ENCODE measurements around the gene GNPDA2. TPM values are rescaled to one million over a fixed set of nuclear protein-coding genes. Genes with fewer than 3 reads are reported as not detected.

GNPDA2 gene
- total RNA-seq, 1 donor from 2014 or later = 31.2 TPM

GRCh38 chr4:44725166-44725565, 1.2 kb downstream of the GNPDA2 start:
- Histone ChIP-seq H3K36me3 (no peaks in the 10 kb centered on the region), H3K27me3 (peaks cover 7% of the 10 kb centered on the region), H4K20me1 (ENCODE audit: low read depth) (peaks cover 7% of the 10 kb centered on the region), H3K9ac (peak overlapping the region; percentile 32), H3F3A (ENCODE audit: low read depth) (no peaks in the 10 kb centered on the region), H2AFZ (replicated peaks) (peak overlapping the region; percentile 78), H3K79me2 (ENCODE audit: low read depth) (peaks cover 54% of the 10 kb centered on the region), H3K4me2 (peak overlapping the region; percentile 80), H3K4me3 (peak overlapping the region; percentile 72), H3K27ac (no peak overlapping the region), H3K9me3 (ENCODE audit: low read depth) (no peaks in the 10 kb centered on the region), H3K4me1 (peaks cover 23% of the 10 kb centered on the region)
- Mint-ChIP-seq H3K27me3 (ENCODE audit: insufficient read depth, low read depth) (peaks cover 4% of the 10 kb centered on the region), H3K4me1 (peaks cover 17% of the 10 kb centered on the region), H3K27ac (peak overlapping the region; percentile 55), H3K36me3 (no peaks in the 10 kb centered on the region), H3K4me3 (peak overlapping the region; percentile 97), H3K9me3 (no peaks in the 10 kb centered on the region)
- no peak for TF ChIP-seq CTCF (IDR thresholded peaks at IDR 0.05)
- no peak for TF ChIP-seq EZH2 (IDR thresholded peaks at IDR 0.05)
- TF ChIP-seq EZH2phosphoT487 (IDR thresholded peaks at IDR 0.05) = no peak
- peak; percentile 6 for DNase-seq (ENCODE audit: low spot score)

GRCh38 chr4:44722001-44722400, 4.4 kb downstream of the GNPDA2 start:
- H3K27ac ChIP-seq = no peak overlapping the region
- TF ChIP-seq CTCF (IDR thresholded peaks at IDR 0.05) (no peak), EZH2 (IDR thresholded peaks at IDR 0.05) (no peak), EZH2phosphoT487 (IDR thresholded peaks at IDR 0.05) (no peak)
- H3K9me3 Mint-ChIP-seq = no peaks in the 10 kb centered on the region
- no peak for DNase-seq (ENCODE audit: low spot score)
- H3K36me3 ChIP-seq = no peaks in the 10 kb centered on the region
- H4K20me1 ChIP-seq (ENCODE audit: low read depth) = peaks cover 7% of the 10 kb centered on the region
- H3K27me3 ChIP-seq = peaks cover 3% of the 10 kb centered on the region
- peaks cover 23% of the 10 kb centered on the region for H3K4me1 ChIP-seq
- H3K79me2 ChIP-seq (ENCODE audit: low read depth) = peaks cover 79% of the 10 kb centered on the region
- peaks cover 4% of the 10 kb centered on the region for H3K27me3 Mint-ChIP-seq (ENCODE audit: insufficient read depth, low read depth)
- no peaks in the 10 kb centered on the region for H3K36me3 Mint-ChIP-seq
- peaks cover 17% of the 10 kb centered on the region for H3K4me1 Mint-ChIP-seq
- H3K4me3 ChIP-seq = no peak overlapping the region
- no peak overlapping the region for H2AFZ ChIP-seq (replicated peaks)
- H3K4me2 ChIP-seq = no peak overlapping the region
- H3K4me3 Mint-ChIP-seq = no peak overlapping the region
- no peaks in the 10 kb centered on the region for H3K9me3 ChIP-seq (ENCODE audit: low read depth)
- no peaks in the 10 kb centered on the region for H3F3A ChIP-seq (ENCODE audit: low read depth)
- no peak overlapping the region for H3K27ac Mint-ChIP-seq
- H3K9ac ChIP-seq = no peak overlapping the region

GRCh38 chr4:44720371-44720770, 6.0 kb downstream of the GNPDA2 start:
- Mint-ChIP-seq H3K9me3 (no peaks in the 10 kb centered on the region), H3K27me3 (ENCODE audit: insufficient read depth, low read depth) (no peaks in the 10 kb centered on the region), H3K27ac (no peak overlapping the region), H3K4me1 (peaks cover 12% of the 10 kb centered on the region), H3K36me3 (no peaks in the 10 kb centered on the region), H3K4me3 (no peak overlapping the region)
- peaks cover 82% of the 10 kb centered on the region for H3K79me2 ChIP-seq (ENCODE audit: low read depth)
- H3K36me3 ChIP-seq = no peaks in the 10 kb centered on the region
- H3K4me2 ChIP-seq = no peak overlapping the region
- no peak for DNase-seq (ENCODE audit: low spot score)
- H3K4me1 ChIP-seq = peaks cover 21% of the 10 kb centered on the region
- no peak overlapping the region for H2AFZ ChIP-seq (replicated peaks)
- peaks cover 7% of the 10 kb centered on the region for H4K20me1 ChIP-seq (ENCODE audit: low read depth)
- no peak overlapping the region for H3K9ac ChIP-seq
- no peaks in the 10 kb centered on the region for H3F3A ChIP-seq (ENCODE audit: low read depth)
- no peak overlapping the region for H3K27ac ChIP-seq
- H3K27me3 ChIP-seq = no peaks in the 10 kb centered on the region
- TF ChIP-seq EZH2 (IDR thresholded peaks at IDR 0.05) (no peak), EZH2phosphoT487 (IDR thresholded peaks at IDR 0.05) (no peak), CTCF (IDR thresholded peaks at IDR 0.05) (no peak)
- no peaks in the 10 kb centered on the region for H3K9me3 ChIP-seq (ENCODE audit: low read depth)
- no peak overlapping the region for H3K4me3 ChIP-seq
